OCI-LY1 (cell line): ENCODE measurements around the gene EMX1.

Experiments
- EZH2 ChIP-seq: fragments of 200-600 bp; sonication (generic), shearing (Covaris generic); IDR thresholded peaks from 2 replicates; pipeline ENCODE4 v1.8.0; 2017; ENCODE audit warnings: borderline replicate concordance, mixed run types, mild to moderate bottlenecking, antibody characterized with exemption, low read length, moderate library complexity, mixed read lengths
- TF ChIP-seq, protein P1 (sequence below): fragments of 200-600 bp; sonication (generic), shearing (Covaris generic); IDR thresholded peaks from 2 replicates; pipeline ENCODE4 v1.5.1; 2017; ENCODE audit warnings: mild to moderate bottlenecking, antibody characterized with exemption, low read length, moderate library complexity, mixed read lengths

DNA sequence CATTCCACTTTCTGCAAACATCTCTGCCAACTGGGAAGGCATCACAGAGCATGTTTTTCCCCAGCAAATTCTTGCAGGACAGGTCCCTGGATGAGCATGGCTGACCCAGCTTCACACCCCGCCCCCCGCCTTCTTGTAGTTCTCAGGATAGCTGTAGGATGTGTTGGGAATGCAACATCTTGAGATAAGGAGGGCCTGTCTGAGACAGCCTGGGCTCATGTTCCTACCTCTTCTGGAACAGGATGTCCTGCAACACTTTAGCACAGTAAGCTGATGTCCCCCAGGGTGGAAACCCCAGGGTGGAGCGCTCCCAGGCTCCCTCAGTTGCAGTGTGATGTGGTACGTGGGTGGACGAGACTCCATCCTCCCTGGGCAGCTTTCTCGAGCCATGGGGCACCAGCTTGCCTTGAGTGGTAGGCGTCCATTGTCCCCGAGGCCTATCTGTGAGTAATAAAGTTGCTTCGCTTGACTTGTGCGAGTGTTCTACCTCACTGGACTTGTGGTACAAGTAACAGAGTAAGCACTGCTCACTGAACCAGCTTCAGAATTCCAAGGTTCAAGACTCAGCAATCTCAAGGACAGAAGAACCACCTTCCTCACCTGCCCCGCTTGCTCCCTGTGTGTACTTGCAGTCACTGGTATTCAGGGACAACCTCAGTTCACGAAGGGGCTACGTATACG is 48.6 kb downstream of the EMX1 start:
- TF ChIP-seq, protein P1, sequence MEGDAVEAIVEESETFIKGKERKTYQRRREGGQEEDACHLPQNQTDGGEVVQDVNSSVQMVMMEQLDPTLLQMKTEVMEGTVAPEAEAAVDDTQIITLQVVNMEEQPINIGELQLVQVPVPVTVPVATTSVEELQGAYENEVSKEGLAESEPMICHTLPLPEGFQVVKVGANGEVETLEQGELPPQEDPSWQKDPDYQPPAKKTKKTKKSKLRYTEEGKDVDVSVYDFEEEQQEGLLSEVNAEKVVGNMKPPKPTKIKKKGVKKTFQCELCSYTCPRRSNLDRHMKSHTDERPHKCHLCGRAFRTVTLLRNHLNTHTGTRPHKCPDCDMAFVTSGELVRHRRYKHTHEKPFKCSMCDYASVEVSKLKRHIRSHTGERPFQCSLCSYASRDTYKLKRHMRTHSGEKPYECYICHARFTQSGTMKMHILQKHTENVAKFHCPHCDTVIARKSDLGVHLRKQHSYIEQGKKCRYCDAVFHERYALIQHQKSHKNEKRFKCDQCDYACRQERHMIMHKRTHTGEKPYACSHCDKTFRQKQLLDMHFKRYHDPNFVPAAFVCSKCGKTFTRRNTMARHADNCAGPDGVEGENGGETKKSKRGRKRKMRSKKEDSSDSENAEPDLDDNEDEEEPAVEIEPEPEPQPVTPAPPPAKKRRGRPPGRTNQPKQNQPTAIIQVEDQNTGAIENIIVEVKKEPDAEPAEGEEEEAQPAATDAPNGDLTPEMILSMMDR: no peak
- no peak for TF ChIP-seq EZH2
